ENCODE measurements around the gene SKOR2. TPM values are rescaled to one million over a fixed set of nuclear protein-coding genes. Genes with fewer than 3 reads are reported as not detected.

The SKOR2 gene
- total and polyA plus RNA-seq, 2 experiments from 2014 or later: 0.10 to 0.42 TPM

DNA sequence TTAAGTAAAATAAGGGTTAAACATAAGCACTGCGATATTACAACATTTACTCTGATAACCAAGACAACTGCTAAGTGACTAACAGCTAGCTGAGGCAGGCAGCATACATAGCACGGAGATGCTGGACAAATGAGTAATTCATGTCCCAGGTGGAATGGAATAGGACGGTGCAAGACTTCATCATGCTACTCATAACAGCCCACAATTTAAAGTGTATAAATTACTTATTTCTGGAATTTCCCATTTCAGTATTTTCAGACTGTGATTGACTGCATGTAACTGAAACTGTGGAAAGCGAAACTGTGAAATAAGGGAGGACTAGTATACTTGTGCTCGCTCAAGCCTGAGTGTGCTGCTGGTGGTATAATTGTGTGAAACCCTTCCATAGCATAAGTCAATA lies 88.2 kb downstream of the SKOR2 start:
- H3K36me3 Mint-ChIP-seq (ENCODE audit: low read depth): no peaks in the 10 kb centered on the region
- 0 out of 2 replicates have a peak overlapping the region, but pooled peaks have one; percentile 17 for H3K27ac ChIP-seq (ENCODE audit: low read depth)
- no peak overlapping the region for H3K27ac Mint-ChIP-seq
- H3K79me2 ChIP-seq (replicated peaks; ENCODE audit: insufficient read depth): peaks cover 89% of the 10 kb centered on the region
- TF ChIP-seq, protein P1, sequence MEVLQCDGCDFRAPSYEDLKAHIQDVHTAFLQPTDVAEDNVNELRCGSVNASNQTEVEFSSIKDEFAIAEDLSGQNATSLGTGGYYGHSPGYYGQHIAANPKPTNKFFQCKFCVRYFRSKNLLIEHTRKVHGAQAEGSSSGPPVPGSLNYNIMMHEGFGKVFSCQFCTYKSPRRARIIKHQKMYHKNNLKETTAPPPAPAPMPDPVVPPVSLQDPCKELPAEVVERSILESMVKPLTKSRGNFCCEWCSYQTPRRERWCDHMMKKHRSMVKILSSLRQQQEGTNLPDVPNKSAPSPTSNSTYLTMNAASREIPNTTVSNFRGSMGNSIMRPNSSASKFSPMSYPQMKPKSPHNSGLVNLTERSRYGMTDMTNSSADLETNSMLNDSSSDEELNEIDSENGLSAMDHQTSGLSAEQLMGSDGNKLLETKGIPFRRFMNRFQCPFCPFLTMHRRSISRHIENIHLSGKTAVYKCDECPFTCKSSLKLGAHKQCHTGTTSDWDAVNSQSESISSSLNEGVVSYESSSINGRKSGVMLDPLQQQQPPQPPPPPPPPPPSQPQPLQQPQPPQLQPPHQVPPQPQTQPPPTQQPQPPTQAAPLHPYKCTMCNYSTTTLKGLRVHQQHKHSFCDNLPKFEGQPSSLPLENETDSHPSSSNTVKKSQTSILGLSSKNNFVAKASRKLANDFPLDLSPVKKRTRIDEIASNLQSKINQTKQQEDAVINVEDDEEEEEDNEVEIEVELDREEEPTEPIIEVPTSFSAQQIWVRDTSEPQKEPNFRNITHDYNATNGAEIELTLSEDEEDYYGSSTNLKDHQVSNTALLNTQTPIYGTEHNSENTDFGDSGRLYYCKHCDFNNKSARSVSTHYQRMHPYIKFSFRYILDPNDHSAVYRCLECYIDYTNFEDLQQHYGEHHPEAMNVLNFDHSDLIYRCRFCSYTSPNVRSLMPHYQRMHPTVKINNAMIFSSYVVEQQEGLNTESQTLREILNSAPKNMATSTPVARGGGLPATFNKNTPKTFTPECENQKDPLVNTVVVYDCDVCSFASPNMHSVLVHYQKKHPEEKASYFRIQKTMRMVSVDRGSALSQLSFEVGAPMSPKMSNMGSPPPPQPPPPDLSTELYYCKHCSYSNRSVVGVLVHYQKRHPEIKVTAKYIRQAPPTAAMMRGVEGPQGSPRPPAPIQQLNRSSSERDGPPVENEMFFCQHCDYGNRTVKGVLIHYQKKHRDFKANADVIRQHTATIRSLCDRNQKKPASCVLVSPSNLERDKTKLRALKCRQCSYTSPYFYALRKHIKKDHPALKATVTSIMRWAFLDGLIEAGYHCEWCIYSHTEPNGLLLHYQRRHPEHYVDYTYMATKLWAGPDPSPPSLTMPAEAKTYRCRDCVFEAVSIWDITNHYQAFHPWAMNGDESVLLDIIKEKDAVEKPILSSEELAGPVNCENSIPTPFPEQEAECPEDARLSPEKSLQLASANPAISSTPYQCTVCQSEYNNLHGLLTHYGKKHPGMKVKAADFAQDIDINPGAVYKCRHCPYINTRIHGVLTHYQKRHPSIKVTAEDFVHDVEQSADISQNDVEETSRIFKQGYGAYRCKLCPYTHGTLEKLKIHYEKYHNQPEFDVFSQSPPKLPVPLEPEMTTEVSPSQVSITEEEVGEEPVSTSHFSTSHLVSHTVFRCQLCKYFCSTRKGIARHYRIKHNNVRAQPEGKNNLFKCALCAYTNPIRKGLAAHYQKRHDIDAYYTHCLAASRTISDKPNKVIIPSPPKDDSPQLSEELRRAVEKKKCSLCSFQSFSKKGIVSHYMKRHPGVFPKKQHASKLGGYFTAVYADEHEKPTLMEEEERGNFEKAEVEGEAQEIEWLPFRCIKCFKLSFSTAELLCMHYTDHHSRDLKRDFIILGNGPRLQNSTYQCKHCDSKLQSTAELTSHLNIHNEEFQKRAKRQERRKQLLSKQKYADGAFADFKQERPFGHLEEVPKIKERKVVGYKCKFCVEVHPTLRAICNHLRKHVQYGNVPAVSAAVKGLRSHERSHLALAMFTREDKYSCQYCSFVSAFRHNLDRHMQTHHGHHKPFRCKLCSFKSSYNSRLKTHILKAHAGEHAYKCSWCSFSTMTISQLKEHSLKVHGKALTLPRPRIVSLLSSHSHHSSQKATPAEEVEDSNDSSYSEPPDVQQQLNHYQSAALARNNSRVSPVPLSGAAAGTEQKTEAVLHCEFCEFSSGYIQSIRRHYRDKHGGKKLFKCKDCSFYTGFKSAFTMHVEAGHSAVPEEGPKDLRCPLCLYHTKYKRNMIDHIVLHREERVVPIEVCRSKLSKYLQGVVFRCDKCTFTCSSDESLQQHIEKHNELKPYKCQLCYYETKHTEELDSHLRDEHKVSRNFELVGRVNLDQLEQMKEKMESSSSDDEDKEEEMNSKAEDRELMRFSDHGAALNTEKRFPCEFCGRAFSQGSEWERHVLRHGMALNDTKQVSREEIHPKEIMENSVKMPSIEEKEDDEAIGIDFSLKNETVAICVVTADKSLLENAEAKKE (CRISPR knock-in tag; IDR thresholded peaks at IDR 0.05): no peak
- no peak for TF ChIP-seq EZH2phosphoT487 (IDR thresholded peaks at IDR 0.05; ENCODE audit: unreplicated experiment)
- no peak for TF ChIP-seq ZNF331 (CRISPR knock-in tag; IDR thresholded peaks at IDR 0.05; ENCODE audit: low read depth)
- TF ChIP-seq CREB1 (CRISPR knock-in tag; IDR thresholded peaks at IDR 0.05; ENCODE audit: low read depth): no peak
- no peak for TF ChIP-seq NANOG (IDR thresholded peaks at IDR 0.05; ENCODE audit: borderline replicate concordance)
- TF ChIP-seq ZNF114 (CRISPR knock-in tag; IDR thresholded peaks at IDR 0.05): no peak
- TF ChIP-seq, protein P2, sequence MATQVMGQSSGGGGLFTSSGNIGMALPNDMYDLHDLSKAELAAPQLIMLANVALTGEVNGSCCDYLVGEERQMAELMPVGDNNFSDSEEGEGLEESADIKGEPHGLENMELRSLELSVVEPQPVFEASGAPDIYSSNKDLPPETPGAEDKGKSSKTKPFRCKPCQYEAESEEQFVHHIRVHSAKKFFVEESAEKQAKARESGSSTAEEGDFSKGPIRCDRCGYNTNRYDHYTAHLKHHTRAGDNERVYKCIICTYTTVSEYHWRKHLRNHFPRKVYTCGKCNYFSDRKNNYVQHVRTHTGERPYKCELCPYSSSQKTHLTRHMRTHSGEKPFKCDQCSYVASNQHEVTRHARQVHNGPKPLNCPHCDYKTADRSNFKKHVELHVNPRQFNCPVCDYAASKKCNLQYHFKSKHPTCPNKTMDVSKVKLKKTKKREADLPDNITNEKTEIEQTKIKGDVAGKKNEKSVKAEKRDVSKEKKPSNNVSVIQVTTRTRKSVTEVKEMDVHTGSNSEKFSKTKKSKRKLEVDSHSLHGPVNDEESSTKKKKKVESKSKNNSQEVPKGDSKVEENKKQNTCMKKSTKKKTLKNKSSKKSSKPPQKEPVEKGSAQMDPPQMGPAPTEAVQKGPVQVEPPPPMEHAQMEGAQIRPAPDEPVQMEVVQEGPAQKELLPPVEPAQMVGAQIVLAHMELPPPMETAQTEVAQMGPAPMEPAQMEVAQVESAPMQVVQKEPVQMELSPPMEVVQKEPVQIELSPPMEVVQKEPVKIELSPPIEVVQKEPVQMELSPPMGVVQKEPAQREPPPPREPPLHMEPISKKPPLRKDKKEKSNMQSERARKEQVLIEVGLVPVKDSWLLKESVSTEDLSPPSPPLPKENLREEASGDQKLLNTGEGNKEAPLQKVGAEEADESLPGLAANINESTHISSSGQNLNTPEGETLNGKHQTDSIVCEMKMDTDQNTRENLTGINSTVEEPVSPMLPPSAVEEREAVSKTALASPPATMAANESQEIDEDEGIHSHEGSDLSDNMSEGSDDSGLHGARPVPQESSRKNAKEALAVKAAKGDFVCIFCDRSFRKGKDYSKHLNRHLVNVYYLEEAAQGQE (IDR thresholded peaks at IDR 0.05; ENCODE audit: unreplicated experiment): no peak
- no peak for TF ChIP-seq EZH2 (IDR thresholded peaks at IDR 0.05; ENCODE audit: low read depth, unreplicated experiment)
- TF ChIP-seq STAT1 (IDR thresholded peaks at IDR 0.05; ENCODE audit: unreplicated experiment): no peak
- TF ChIP-seq, protein P3, sequence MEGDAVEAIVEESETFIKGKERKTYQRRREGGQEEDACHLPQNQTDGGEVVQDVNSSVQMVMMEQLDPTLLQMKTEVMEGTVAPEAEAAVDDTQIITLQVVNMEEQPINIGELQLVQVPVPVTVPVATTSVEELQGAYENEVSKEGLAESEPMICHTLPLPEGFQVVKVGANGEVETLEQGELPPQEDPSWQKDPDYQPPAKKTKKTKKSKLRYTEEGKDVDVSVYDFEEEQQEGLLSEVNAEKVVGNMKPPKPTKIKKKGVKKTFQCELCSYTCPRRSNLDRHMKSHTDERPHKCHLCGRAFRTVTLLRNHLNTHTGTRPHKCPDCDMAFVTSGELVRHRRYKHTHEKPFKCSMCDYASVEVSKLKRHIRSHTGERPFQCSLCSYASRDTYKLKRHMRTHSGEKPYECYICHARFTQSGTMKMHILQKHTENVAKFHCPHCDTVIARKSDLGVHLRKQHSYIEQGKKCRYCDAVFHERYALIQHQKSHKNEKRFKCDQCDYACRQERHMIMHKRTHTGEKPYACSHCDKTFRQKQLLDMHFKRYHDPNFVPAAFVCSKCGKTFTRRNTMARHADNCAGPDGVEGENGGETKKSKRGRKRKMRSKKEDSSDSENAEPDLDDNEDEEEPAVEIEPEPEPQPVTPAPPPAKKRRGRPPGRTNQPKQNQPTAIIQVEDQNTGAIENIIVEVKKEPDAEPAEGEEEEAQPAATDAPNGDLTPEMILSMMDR (conservative IDR thresholded peaks at IDR 0.05; ENCODE audit: low read depth in 2 of 2): no peak
- TF ChIP-seq, protein P4, sequence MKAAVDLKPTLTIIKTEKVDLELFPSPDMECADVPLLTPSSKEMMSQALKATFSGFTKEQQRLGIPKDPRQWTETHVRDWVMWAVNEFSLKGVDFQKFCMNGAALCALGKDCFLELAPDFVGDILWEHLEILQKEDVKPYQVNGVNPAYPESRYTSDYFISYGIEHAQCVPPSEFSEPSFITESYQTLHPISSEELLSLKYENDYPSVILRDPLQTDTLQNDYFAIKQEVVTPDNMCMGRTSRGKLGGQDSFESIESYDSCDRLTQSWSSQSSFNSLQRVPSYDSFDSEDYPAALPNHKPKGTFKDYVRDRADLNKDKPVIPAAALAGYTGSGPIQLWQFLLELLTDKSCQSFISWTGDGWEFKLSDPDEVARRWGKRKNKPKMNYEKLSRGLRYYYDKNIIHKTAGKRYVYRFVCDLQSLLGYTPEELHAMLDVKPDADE (IDR thresholded peaks at IDR 0.05): no peak
- no peak for TF ChIP-seq POLR2AphosphoS5 (IDR thresholded peaks at IDR 0.05; ENCODE audit: low read depth)
- H4K20me1 ChIP-seq (replicated peaks; ENCODE audit: insufficient read depth): peaks cover 18% of the 10 kb centered on the region
- no peaks in the 10 kb centered on the region for H3K27me3 Mint-ChIP-seq (ENCODE audit: insufficient read depth, low read depth, poor library complexity)
- peaks cover 10% of the 10 kb centered on the region for H3K4me1 Mint-ChIP-seq
- H3K36me3 ChIP-seq (ENCODE audit: insufficient read depth): no peaks in the 10 kb centered on the region
- H2AFZ ChIP-seq: no peak overlapping the region
- H3K4me3 ChIP-seq: no peak overlapping the region
- peaks cover 11% of the 10 kb centered on the region for H3K4me1 ChIP-seq (ENCODE audit: insufficient read depth)
- ATAC-seq: no peak
- H3K9me2 ChIP-seq (ENCODE audit: insufficient read depth): no peaks in the 10 kb centered on the region
- H3K4me3 Mint-ChIP-seq: no peak overlapping the region
- no peaks in the 10 kb centered on the region for H3K27me3 ChIP-seq (ENCODE audit: insufficient read depth)
- H3F3A ChIP-seq (replicated peaks; ENCODE audit: low read depth): no peaks in the 10 kb centered on the region
- no peak for DNase-seq (ENCODE audit: low spot score)
- H3K4me2 ChIP-seq: no peak overlapping the region
- no peaks in the 10 kb centered on the region for H3K9me3 Mint-ChIP-seq
